GM10266 (cell line): ENCODE measurements around the gene LMAN2.

Experiments used
- DNase-seq: peaks from one replicate; pipeline ENCODE4 v3.0.0; 2012; ENCODE audit errors: extremely low spot score
- TF ChIP-seq, protein P1 (sequence below): IDR thresholded peaks from 2 replicates; pipeline ENCODE4 v1.5.1; 2012; ENCODE audit warnings: mild to moderate bottlenecking, low read depth; ENCODE audit not compliant: control insufficient read depth, insufficient read depth; ENCODE audit errors: missing control alignments

Gene LMAN2

DNA sequence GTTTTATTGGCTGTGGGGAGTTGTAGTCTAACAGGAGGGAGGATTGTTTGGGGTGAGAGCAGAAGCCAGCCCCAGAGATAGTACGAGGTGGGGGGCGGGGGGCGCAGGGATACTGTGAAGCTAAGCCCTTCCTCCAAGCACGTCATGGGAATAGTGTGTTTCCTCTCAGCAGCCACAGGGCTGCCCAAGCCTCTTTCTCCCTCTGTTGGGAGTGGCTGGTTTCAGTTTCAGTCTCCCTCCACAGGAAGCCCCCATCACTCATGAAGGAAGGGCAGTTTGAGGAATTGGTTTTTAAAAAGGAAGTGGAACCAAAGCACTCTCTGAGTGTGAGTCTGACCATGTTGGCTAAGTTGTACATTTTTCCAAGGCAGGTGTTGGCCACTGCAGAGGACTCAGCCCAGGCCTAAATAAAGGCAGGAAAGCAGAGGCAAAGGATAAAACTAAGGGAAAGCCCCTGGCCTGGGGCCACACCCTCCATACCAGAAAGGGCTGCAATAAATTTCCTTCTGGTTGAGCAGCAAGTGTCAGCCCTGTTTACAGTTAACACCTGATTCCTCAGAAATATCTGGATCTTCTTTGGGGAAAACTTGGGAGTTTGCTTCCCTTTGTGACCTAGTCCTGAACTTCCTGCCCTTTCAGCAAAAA, 51.1 kb downstream of the LMAN2 start:
- peak; percentile 61 for DNase-seq
- TF ChIP-seq, protein P1, sequence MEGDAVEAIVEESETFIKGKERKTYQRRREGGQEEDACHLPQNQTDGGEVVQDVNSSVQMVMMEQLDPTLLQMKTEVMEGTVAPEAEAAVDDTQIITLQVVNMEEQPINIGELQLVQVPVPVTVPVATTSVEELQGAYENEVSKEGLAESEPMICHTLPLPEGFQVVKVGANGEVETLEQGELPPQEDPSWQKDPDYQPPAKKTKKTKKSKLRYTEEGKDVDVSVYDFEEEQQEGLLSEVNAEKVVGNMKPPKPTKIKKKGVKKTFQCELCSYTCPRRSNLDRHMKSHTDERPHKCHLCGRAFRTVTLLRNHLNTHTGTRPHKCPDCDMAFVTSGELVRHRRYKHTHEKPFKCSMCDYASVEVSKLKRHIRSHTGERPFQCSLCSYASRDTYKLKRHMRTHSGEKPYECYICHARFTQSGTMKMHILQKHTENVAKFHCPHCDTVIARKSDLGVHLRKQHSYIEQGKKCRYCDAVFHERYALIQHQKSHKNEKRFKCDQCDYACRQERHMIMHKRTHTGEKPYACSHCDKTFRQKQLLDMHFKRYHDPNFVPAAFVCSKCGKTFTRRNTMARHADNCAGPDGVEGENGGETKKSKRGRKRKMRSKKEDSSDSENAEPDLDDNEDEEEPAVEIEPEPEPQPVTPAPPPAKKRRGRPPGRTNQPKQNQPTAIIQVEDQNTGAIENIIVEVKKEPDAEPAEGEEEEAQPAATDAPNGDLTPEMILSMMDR = no peak

DNA sequence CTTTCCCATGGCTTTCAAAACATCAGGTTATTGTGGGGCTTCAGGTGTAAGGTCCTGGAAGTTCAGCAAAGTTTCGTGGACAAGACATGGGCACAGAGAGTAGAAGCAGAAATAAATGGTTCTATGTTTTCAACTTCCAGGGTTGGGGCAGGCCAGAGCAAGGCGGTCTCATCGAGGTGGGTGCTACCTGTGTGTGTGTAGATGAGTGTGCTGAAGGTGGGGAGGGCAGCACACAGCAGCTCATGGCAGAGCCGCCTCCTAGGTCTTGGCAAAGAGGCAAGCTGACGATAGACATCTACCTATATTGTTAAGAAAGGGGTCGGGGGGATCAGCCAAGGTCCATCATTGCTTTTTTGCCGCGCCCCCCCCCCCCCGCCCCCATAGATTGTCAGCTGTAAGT, 51.8 kb downstream of the LMAN2 start:
- TF ChIP-seq, protein P1 = no peak
- no peak for DNase-seq

DNA sequence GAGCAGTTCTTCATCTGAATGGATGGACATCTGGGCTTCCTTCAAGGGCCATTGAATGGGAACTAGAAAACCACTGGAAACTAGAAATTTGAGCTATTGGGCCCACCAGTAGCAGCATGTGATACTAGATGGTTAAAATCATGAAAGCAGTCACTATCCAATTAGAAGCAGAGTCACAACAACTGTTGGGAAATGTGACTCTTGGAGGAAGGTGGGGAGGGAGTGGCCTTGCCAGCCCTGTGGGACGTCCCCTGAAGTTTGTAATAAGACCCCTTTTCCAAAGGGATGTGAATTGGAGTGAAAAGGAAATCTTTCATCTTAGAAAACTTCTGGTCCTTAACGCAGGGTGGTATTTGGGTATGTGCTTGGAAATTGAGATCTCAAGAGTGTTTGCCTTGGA, 53.5 kb downstream of the LMAN2 start:
- TF ChIP-seq, protein P1 = no peak
- DNase-seq = no peak

DNA sequence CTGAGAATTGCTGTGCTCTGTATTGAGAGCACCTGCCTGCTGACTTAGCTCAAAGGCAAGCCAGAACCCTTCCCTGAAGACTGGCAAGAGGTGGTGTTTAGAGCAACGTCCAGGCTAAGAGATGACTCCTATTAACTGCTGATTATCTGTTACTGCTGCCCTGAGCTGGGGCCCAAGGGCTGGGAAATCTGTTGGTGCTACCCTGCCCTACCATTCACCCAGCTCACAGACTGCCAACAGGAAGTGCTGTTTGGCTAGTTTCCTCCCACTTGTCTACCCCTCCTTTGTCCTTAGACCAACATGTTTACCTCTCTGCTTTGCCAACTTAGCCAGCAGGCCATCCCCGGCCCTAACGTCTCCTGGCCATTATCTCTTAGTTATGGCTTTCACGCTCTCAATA, 54.9 kb downstream of the LMAN2 start:
- no peak for DNase-seq
- TF ChIP-seq, protein P1 = no peak

DNA sequence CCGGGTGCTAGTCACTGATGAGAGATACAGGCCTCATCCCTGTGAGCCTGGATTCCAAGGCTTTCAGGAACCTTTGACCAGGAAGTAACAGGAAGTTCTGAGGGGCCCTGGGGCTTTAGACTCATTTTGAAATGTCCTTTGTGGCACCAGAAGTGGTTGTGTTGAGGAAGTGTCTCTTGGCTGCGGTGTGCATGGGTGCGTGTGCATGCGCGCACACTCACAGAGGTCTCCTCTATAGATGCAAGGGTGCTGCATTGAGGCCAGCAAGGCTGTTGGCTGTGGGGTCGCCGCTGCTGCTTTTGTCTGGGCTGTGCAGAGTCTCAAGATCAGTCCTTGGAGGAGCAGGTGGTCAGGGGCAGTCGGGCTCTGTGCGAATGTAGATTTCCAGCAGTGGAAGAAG, 55.5 kb downstream of the LMAN2 start:
- TF ChIP-seq, protein P1 = no peak
- no peak for DNase-seq

DNA sequence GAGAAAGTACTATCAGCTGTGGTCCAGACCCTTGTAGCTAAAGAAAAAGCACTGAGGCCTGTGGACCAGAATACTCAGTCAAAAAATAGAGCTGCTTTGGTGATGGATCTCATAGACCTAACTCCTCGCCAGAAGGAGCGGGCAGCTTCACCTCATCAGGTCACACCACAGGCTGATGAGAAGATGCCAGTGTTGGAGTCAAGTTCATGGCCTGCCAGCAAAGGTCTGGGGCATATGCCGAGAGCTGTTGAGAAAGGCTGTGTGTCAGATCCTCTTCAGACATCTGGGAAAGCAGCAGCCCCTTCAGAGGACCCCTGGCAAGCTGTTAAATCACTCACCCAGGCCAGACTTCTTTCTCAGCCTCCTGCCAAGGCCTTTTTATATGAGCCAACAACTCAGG, 56.8 kb downstream of the LMAN2 start:
- TF ChIP-seq, protein P1 = no peak
- no peak for DNase-seq

DNA sequence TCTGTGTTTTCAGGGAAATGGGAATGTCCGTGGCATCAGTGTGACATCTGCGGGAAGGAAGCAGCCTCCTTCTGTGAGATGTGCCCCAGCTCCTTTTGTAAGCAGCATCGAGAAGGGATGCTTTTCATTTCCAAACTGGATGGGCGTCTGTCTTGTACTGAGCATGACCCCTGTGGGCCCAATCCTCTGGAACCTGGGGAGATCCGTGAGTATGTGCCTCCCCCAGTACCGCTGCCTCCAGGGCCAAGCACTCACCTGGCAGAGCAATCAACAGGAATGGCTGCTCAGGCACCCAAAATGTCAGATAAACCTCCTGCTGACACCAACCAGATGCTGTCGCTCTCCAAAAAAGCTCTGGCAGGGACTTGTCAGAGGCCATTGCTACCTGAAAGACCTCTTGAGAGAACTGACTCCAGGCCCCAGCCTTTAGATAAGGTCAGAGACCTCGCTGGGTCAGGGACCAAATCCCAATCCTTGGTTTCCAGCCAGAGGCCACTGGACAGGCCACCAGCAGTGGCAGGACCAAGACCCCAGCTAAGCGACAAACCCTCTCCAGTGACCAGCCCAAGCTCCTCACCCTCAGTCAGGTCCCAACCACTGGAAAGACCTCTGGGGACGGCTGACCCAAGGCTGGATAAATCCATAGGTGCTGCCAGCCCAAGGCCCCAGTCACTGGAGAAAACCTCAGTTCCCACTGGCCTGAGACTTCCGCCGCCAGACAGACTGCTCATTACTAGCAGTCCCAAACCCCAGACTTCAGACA, 57.5 kb downstream of the LMAN2 start:
- no peak for DNase-seq
- TF ChIP-seq, protein P1 = no peak
